Hematopoietic multipotent progenitor cell treated with erythropoietin and hydrocortisone succinate and interleukin-3 and kit ligand, for 6 days (in vitro differentiated cells): Measurements from ENCODE around the gene RPS27L.
"Not testable (repeated sequence)": the region's sequence is repeated elsewhere in the genome, so short reads cannot be mapped to it uniquely, and the experiment has no call there.

ENCODE experiments used
- DNase-seq: peaks from one replicate; pipeline ENCODE4 v3.0.0-alpha.2; 2015

The RPS27L gene

GRCh38 chr15:63135281-63135680 is 22.0 kb downstream of the RPS27L start:
- DNase-seq, result no peak

GRCh38 chr15:63134245-63134985 is 22.9 kb downstream of the RPS27L start:
- DNase-seq, result no peak

- DNase-seq, result no peak
These were observed 23.5 kb downstream of the RPS27L start for GRCh38 chr15:63133786-63134185.

GRCh38 chr15:63126726-63127125 is 30.6 kb downstream of the RPS27L start:
- DNase-seq, result no peak

GRCh38 chr15:63124506-63124905 is 32.8 kb downstream of the RPS27L start:
- DNase-seq, result no peak

GRCh38 chr15:63122002-63122875 is 35.0 kb downstream of the RPS27L start:
- DNase-seq, result peak; percentile 82

- peak; percentile 96 for DNase-seq
These were observed 35.8 kb downstream of the RPS27L start, which contains the start of gene LACTB for GRCh38 chr15:63121382-63122001. TSS of gene LACTB (plus strand) at chr15:63121861. CDS start at chr15:63121872, 11 bp downstream.

GRCh38 chr15:63118854-63119253 is 38.4 kb downstream of the RPS27L start:
- DNase-seq, result no peak

GRCh38 chr15:63114465-63114864 is 42.8 kb downstream of the RPS27L start:
- DNase-seq, result no peak

- no peak for DNase-seq
These were observed 44.4 kb downstream of the RPS27L start for GRCh38 chr15:63112871-63113270.

- DNase-seq, result no peak
These were observed 45.8 kb downstream of the RPS27L start for GRCh38 chr15:63111481-63111880.

- no peak for DNase-seq
These were observed 46.8 kb downstream of the RPS27L start for GRCh38 chr15:63110428-63111026.

GRCh38 chr15:63109920-63110319 is 47.4 kb downstream of the RPS27L start:
- no peak for DNase-seq

GRCh38 chr15:63109498-63109897 is 47.8 kb downstream of the RPS27L start:
- no peak for DNase-seq

- DNase-seq, result no peak
These were observed 49.3 kb downstream of the RPS27L start for GRCh38 chr15:63107895-63108546.

- DNase-seq, result not testable (repeated sequence)
These were observed 51.9 kb downstream of the RPS27L start for GRCh38 chr15:63105354-63105753.

GRCh38 chr15:63104727-63105126 is 52.5 kb downstream of the RPS27L start:
- no peak for DNase-seq

GRCh38 chr15:63103416-63103815 is 53.9 kb downstream of the RPS27L start:
- DNase-seq, result no peak

- not testable (repeated sequence) for DNase-seq
These were observed 57.7 kb downstream of the RPS27L start for GRCh38 chr15:63099581-63099980.

GRCh38 chr15:63098901-63099300 is 58.4 kb downstream of the RPS27L start:
- not testable (repeated sequence) for DNase-seq
